GM08714 (cell line): ENCODE measurements around the gene LRIG1.

ENCODE experiments used
- H3K4me3 ChIP-seq: fragments of 200-500 bp; sonication (Bioruptor generic); 2 replicates; pipeline ENCODE4 v1.5.1; 2014; ENCODE audit warnings: mild to moderate bottlenecking, low read length, inconsistent platforms
- ZNF274 ChIP-seq: IDR thresholded peaks from 2 replicates; pipeline ENCODE4 v1.6.1; 2012; ENCODE audit warnings: mild to moderate bottlenecking, low read depth, low read length

The LRIG1 gene

GRCh38 chr3:66464512-66464894 is 36.3 kb downstream of the LRIG1 start:
- no peak overlapping the region for H3K4me3 ChIP-seq
- TF ChIP-seq ZNF274: no peak

GRCh38 chr3:66463730-66464511 is 36.9 kb downstream of the LRIG1 start:
- H3K4me3 ChIP-seq: no peak overlapping the region
- no peak for TF ChIP-seq ZNF274

GRCh38 chr3:66463054-66463631 is 37.7 kb downstream of the LRIG1 start:
- no peak overlapping the region for H3K4me3 ChIP-seq
- no peak for TF ChIP-seq ZNF274

GRCh38 chr3:66457252-66457651 is 43.6 kb downstream of the LRIG1 start:
- no peak overlapping the region for H3K4me3 ChIP-seq

GRCh38 chr3:66456711-66457173 is 44.1 kb downstream of the LRIG1 start:
- H3K4me3 ChIP-seq: no peak overlapping the region
- TF ChIP-seq ZNF274: no peak

More at GRCh38 chr3:66457252-66457651, 43.6 kb downstream of the LRIG1 start:
- no peak for TF ChIP-seq ZNF274

- no peak overlapping the region for H3K4me3 ChIP-seq
- TF ChIP-seq ZNF274: no peak
Observed at GRCh38 chr3:66454464-66454859, 46.4 kb downstream of the LRIG1 start.

GRCh38 chr3:66453651-66454463 is 47.0 kb downstream of the LRIG1 start:
- no peak overlapping the region for H3K4me3 ChIP-seq
- no peak for TF ChIP-seq ZNF274

GRCh38 chr3:66452303-66453011 is 48.4 kb downstream of the LRIG1 start:
- H3K4me3 ChIP-seq: no peak overlapping the region
- no peak for TF ChIP-seq ZNF274

GRCh38 chr3:66451766-66452165 is 49.1 kb downstream of the LRIG1 start:
- no peak for TF ChIP-seq ZNF274
- H3K4me3 ChIP-seq: no peak overlapping the region

GRCh38 chr3:66450390-66451022 is 50.3 kb downstream of the LRIG1 start:
- no peak overlapping the region for H3K4me3 ChIP-seq
- no peak for TF ChIP-seq ZNF274

- TF ChIP-seq ZNF274: no peak
- H3K4me3 ChIP-seq: no peak overlapping the region
Observed at GRCh38 chr3:66449411-66449974, 51.3 kb downstream of the LRIG1 start.

- H3K4me3 ChIP-seq: no peak overlapping the region
- TF ChIP-seq ZNF274: no peak
Observed at GRCh38 chr3:66444146-66444644, 56.6 kb downstream of the LRIG1 start.

- no peak for TF ChIP-seq ZNF274
- H3K4me3 ChIP-seq: no peak overlapping the region
Observed at GRCh38 chr3:66443118-66443803, 57.6 kb downstream of the LRIG1 start.
